ENCODE results near the gene SEMA3E.
"Not testable (repeated sequence)": the region's sequence is repeated elsewhere in the genome, so short reads cannot be mapped to it uniquely, and the experiment has no call there.

Gene SEMA3E

DNA sequence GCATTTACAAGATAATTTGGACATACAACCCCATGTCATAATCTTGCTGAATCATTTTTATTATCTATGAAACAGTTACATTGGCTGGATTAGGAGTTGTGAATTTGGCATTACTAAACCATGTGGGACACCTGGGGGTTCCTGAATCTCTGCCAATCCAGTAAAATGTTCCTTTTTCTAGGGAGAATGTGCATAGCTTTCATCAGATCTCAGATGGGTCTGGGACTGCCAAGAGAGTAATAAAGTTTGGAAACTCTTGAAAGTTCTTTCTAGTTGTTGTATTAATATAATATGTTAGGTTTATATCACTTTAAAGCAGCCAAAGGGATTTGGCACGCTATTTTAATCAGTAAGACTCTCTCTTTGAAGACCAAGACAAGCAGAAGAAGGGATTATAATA, 62.7 kb downstream of the SEMA3E start:
- Histone ChIP-seq H3K4me1 (ENCODE audit: control insufficient read depth, insufficient read depth, low read length) (no peaks in the 10 kb centered on the region), H3K36me3 (ENCODE audit: control insufficient read depth, insufficient read depth, low read length) (no peaks in the 10 kb centered on the region), H3K27me3 (ENCODE audit: control insufficient read depth, insufficient read depth, low read length) (no peaks in the 10 kb centered on the region), H3K4me3 (ENCODE audit: low read depth, low read length) (no peak overlapping the region), H3K9ac (ENCODE audit: low read depth, low read length) (no peak overlapping the region), H3K9me3 (ENCODE audit: control insufficient read depth, insufficient read depth, low read length) (no peaks in the 10 kb centered on the region)

DNA sequence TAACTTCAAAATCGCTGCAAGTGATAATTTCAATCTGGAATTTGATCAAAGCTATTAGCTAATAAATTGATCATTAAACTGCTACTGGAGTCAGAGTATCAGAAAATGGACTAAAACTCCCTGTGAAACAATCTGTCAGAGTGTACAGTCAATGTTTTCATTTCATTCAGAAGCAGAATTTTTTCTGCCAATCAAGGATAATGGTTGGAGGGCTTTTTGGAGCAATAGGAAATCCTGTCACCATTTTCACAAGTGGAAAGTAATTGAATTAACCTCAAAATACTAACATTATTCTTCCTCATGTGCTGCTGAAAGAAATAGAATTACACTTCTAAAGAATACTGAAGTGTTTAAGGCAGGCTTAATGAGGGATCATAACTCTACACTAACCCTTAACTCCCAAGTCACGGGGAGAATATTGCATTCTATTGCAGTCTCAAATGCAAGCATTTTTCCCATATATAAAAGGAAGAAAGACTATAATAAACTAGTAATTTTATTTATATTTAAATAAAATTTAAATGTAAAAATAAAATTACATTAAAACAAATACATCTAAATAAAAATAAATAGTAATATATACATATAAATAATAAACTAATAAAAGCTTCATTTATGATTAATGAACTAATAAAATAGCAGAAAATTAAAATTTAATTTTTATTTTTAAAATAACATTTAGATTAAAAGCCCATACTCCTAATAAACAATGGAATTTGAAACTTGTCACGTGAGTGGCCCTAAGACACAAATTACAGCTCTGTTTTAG, 67.1 kb downstream of the SEMA3E start:
- no peaks in the 10 kb centered on the region for H3K4me1 ChIP-seq (ENCODE audit: control insufficient read depth, insufficient read depth, low read length)
- H3K4me3 ChIP-seq (ENCODE audit: low read depth, low read length): no peak overlapping the region
- H3K27me3 ChIP-seq (ENCODE audit: control insufficient read depth, insufficient read depth, low read length): no peaks in the 10 kb centered on the region
- H3K36me3 ChIP-seq (ENCODE audit: control insufficient read depth, insufficient read depth, low read length): no peaks in the 10 kb centered on the region
- H3K9ac ChIP-seq (ENCODE audit: low read depth, low read length): no peak overlapping the region
- H3K9me3 ChIP-seq (ENCODE audit: control insufficient read depth, insufficient read depth, low read length): no peaks in the 10 kb centered on the region

DNA sequence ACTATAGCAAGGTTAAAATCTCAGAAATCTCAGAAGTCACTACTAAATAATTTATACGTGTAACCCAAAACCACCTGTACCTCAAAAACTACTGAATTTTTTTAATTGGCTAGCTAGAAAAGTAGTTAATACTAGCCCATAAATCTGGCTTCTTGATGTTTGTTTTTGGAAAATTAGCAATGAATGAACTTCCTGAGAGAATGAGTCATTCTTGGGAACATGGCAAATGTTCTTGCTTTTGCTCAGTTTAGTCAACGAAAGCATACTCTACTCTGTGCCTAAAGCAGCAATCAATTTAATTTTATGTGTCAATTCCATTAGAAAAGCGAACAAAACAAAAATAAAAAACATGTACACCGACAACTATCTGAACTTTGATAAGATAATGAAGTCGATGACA, 69.2 kb downstream of the SEMA3E start:
- no peaks in the 10 kb centered on the region for H3K27me3 ChIP-seq (ENCODE audit: control insufficient read depth, insufficient read depth, low read length)
- no peak overlapping the region for H3K9ac ChIP-seq (ENCODE audit: low read depth, low read length)
- no peaks in the 10 kb centered on the region for H3K4me1 ChIP-seq (ENCODE audit: control insufficient read depth, insufficient read depth, low read length)
- H3K9me3 ChIP-seq (ENCODE audit: control insufficient read depth, insufficient read depth, low read length): no peaks in the 10 kb centered on the region
- H3K4me3 ChIP-seq (ENCODE audit: low read depth, low read length): no peak overlapping the region
- no peaks in the 10 kb centered on the region for H3K36me3 ChIP-seq (ENCODE audit: control insufficient read depth, insufficient read depth, low read length)

DNA sequence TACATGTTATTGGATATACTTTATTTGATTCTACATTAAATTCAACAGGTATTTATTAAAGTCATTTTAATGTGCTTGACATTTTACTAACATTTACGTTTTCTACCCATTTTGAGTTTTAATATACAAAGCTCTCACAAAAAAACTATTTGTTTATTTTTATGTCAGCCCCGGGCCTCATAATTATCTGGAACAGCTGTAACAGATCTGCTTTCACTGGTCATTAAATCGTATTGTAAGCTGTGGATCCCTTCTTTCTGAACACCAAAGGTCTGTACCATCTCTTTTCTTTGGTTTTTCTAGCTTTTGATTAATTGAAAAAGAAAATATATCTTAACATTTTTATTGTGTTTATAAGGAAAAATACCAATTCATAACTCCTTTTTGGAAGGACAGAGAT, 73.5 kb downstream of the SEMA3E start:
- no peak overlapping the region for H3K4me3 ChIP-seq (ENCODE audit: low read depth, low read length)
- H3K27me3 ChIP-seq (ENCODE audit: control insufficient read depth, insufficient read depth, low read length): no peaks in the 10 kb centered on the region
- H3K36me3 ChIP-seq (ENCODE audit: control insufficient read depth, insufficient read depth, low read length): no peaks in the 10 kb centered on the region
- H3K4me1 ChIP-seq (ENCODE audit: control insufficient read depth, insufficient read depth, low read length): no peaks in the 10 kb centered on the region
- H3K9ac ChIP-seq (ENCODE audit: low read depth, low read length): no peak overlapping the region
- H3K9me3 ChIP-seq (ENCODE audit: control insufficient read depth, insufficient read depth, low read length): no peaks in the 10 kb centered on the region

DNA sequence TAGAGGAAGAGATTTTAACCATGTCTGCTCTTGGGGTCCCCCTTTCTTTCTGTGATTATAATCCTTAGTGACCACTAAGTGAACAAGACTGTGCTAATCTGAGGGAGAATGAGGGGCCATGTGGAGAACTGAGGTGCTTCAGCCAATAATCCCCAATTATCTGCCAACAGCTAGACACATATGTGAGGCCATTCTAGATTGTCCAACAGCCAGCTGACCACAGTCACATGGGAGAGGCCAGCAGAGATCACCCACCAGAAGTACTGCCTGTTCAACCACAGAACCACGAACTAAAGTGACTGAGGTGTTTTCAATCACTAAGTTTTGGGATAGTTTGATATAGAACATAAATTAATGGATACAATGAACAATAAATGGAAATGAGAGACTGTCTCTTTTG, 74.3 kb downstream of the SEMA3E start:
- Histone ChIP-seq H3K36me3 (ENCODE audit: control insufficient read depth, insufficient read depth, low read length) (no peaks in the 10 kb centered on the region), H3K9ac (ENCODE audit: low read depth, low read length) (no peak overlapping the region), H3K27me3 (ENCODE audit: control insufficient read depth, insufficient read depth, low read length) (no peaks in the 10 kb centered on the region), H3K9me3 (ENCODE audit: control insufficient read depth, insufficient read depth, low read length) (no peaks in the 10 kb centered on the region), H3K4me1 (ENCODE audit: control insufficient read depth, insufficient read depth, low read length) (no peaks in the 10 kb centered on the region), H3K4me3 (ENCODE audit: low read depth, low read length) (no peak overlapping the region)

DNA sequence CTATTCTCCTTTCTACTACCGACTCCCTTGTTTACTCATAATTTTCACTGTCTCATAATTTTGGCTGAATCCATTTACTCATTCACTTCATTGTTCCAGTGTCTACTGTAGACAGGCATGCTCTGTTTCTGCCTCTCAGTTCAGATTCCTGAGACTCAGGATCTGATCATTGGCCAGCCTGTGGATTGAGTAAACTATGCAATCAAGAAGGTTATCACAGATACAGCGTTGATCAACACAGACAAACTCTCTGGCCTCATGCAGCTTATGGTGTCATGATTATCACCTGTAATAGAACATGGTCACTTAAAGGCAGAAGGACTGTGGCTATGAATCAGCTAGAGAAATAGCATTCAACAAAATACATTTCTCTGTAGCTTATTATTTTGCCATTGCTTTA, 86.0 kb downstream of the SEMA3E start:
- Histone ChIP-seq H3K27me3 (ENCODE audit: control insufficient read depth, insufficient read depth, low read length) (no peaks in the 10 kb centered on the region), H3K36me3 (ENCODE audit: control insufficient read depth, insufficient read depth, low read length) (no peaks in the 10 kb centered on the region), H3K4me1 (ENCODE audit: control insufficient read depth, insufficient read depth, low read length) (no peaks in the 10 kb centered on the region), H3K9me3 (ENCODE audit: control insufficient read depth, insufficient read depth, low read length) (no peaks in the 10 kb centered on the region), H3K9ac (ENCODE audit: low read depth, low read length) (no peak overlapping the region), H3K4me3 (ENCODE audit: low read depth, low read length) (no peak overlapping the region)

DNA sequence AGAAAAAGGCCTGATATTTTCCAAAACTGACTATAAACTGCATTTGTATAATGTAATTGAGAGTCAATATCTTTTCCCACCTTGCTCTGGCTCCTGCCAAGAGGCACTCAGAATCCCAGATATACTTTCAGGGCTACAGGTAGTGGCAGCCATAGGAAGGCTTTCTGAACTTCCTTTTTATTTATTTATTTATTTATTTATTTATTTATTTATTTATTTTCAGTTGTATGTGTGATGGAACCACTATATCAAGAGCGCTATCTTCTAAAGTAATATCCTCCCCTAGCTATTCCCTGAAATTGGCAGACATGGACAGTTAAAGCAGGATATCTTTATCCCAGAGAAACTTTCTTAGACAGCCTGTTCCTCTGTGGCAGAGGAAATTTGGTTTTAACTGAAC, 86.7 kb downstream of the SEMA3E start:
- Histone ChIP-seq H3K27me3 (ENCODE audit: control insufficient read depth, insufficient read depth, low read length) (no peaks in the 10 kb centered on the region), H3K9ac (ENCODE audit: low read depth, low read length) (no peak overlapping the region), H3K9me3 (ENCODE audit: control insufficient read depth, insufficient read depth, low read length) (no peaks in the 10 kb centered on the region), H3K36me3 (ENCODE audit: control insufficient read depth, insufficient read depth, low read length) (no peaks in the 10 kb centered on the region), H3K4me3 (ENCODE audit: low read depth, low read length) (no peak overlapping the region), H3K4me1 (ENCODE audit: control insufficient read depth, insufficient read depth, low read length) (no peaks in the 10 kb centered on the region)

DNA sequence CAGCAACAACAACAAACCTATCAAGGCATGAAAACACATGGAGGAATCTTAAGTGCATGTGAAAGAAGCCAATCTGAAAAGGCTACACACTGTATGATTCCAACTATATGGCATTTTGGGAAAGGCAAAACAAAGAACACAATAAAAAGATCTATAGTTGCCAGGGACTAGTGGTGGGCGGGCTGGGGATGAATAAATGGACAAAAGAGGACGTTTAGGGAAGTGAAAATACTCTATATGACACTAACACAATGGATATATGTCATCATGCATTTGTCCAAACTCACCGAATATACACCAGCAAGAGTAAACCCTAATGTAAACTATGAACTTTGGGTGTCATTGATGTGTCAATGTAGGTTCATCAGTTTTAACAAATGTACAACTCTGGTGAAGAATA, 89.1 kb downstream of the SEMA3E start:
- no peak overlapping the region for H3K4me3 ChIP-seq (ENCODE audit: low read depth, low read length)
- H3K36me3 ChIP-seq (ENCODE audit: control insufficient read depth, insufficient read depth, low read length): no peaks in the 10 kb centered on the region
- no peaks in the 10 kb centered on the region for H3K27me3 ChIP-seq (ENCODE audit: control insufficient read depth, insufficient read depth, low read length)
- H3K9me3 ChIP-seq (ENCODE audit: control insufficient read depth, insufficient read depth, low read length): no peaks in the 10 kb centered on the region
- H3K9ac ChIP-seq (ENCODE audit: low read depth, low read length): no peak overlapping the region
- no peaks in the 10 kb centered on the region for H3K4me1 ChIP-seq (ENCODE audit: control insufficient read depth, insufficient read depth, low read length)

DNA sequence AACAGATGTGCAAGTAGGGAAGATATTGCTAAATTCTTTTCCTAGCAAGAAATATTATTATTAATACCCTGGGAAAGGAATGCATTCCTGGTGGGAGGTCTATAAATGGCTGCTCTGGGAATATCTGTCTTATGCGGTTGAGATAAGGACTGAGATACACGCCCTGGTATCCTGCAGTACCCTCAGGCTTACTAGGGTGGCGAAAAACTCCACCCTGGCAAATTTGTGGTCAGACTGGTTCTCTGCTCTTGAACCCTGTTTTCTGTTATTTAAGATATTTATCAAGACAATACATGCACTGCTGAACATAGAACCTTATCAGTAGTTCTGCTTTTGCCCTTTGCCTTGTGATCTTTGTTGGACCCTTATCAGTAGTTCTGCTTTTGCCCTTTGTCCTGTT, 96.4 kb downstream of the SEMA3E start:
- H3K4me3 ChIP-seq (ENCODE audit: low read depth, low read length); H3K9me3 ChIP-seq (ENCODE audit: control insufficient read depth, insufficient read depth, low read length); H3K9ac ChIP-seq (ENCODE audit: low read depth, low read length); H3K36me3 ChIP-seq (ENCODE audit: control insufficient read depth, insufficient read depth, low read length); H3K4me1 ChIP-seq (ENCODE audit: control insufficient read depth, insufficient read depth, low read length); H3K27me3 ChIP-seq (ENCODE audit: control insufficient read depth, insufficient read depth, low read length): not testable (repeated sequence)

DNA sequence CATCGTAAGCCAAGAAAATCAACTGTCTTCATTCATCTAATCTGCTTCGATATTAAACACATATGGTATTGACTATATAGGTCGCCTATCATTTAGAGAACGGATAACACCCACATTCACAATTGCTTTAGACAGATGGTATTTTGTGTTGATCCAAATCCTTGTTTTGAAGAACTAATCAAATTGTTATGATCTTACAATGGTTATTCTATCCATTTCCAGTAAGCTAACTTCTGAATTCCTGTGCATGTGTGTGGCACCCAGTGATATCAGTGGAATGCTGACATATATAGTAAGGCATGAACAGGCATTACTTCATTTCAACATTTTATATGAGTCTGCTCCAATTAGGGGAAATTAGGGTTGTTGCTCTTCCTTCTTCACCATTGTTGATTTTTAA, 98.8 kb downstream of the SEMA3E start:
- no peak overlapping the region for H3K4me3 ChIP-seq (ENCODE audit: low read depth, low read length)
- no peaks in the 10 kb centered on the region for H3K9me3 ChIP-seq (ENCODE audit: control insufficient read depth, insufficient read depth, low read length)

DNA sequence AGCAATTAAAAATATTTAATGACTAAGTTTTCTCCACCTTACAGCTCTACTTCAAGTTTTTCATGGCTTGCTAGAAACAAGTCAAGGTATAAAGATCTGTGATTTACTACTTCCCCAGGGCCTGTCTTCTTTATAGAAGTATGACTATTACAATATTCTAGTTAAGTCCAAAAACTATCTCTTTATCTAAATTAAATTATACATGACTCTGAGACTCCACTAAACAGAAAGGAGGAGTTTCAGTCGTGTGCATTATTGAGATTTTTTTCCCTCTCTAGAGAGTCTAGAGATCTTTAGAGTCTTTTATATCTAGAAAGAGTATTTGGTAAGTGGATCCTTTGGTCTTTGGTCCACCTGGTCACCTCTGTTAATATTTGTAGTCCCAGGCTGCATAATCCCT, 100.7 kb downstream of the SEMA3E start:
- no peaks in the 10 kb centered on the region for H3K9me3 ChIP-seq (ENCODE audit: control insufficient read depth, insufficient read depth, low read length)
- no peak overlapping the region for H3K9ac ChIP-seq (ENCODE audit: low read depth, low read length)
- no peaks in the 10 kb centered on the region for H3K36me3 ChIP-seq (ENCODE audit: control insufficient read depth, insufficient read depth, low read length)
- H3K4me1 ChIP-seq (ENCODE audit: control insufficient read depth, insufficient read depth, low read length): no peaks in the 10 kb centered on the region
- no peak overlapping the region for H3K4me3 ChIP-seq (ENCODE audit: low read depth, low read length)
- H3K27me3 ChIP-seq (ENCODE audit: control insufficient read depth, insufficient read depth, low read length): no peaks in the 10 kb centered on the region

More for the DNA sequence above, 98.8 kb downstream of the SEMA3E start:
- Histone ChIP-seq H3K9ac (ENCODE audit: low read depth, low read length) (no peak overlapping the region), H3K27me3 (ENCODE audit: control insufficient read depth, insufficient read depth, low read length) (no peaks in the 10 kb centered on the region), H3K36me3 (ENCODE audit: control insufficient read depth, insufficient read depth, low read length) (no peaks in the 10 kb centered on the region), H3K4me1 (ENCODE audit: control insufficient read depth, insufficient read depth, low read length) (no peaks in the 10 kb centered on the region)

DNA sequence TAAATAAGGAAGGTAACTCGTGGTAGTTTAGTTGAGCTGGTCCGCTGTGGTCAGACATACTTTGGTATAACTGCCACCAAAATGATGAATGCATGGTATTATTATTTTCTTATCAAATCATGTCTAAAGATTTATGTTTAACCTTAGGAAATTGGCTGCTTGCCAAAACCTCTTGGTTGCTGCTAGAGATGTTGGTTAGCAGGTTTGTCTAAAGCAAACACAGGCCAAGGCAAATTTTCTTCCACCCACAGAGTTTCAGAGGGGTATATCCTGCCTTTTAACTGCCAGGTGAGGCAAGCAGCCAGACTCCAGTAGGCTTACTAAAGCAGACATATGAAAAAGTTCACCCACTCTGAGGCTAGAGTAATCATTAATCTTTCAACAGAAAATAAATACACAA, 101.4 kb downstream of the SEMA3E start:
- Histone ChIP-seq H3K9ac (ENCODE audit: low read depth, low read length) (no peak overlapping the region), H3K4me1 (ENCODE audit: control insufficient read depth, insufficient read depth, low read length) (no peaks in the 10 kb centered on the region), H3K9me3 (ENCODE audit: control insufficient read depth, insufficient read depth, low read length) (no peaks in the 10 kb centered on the region), H3K4me3 (ENCODE audit: low read depth, low read length) (no peak overlapping the region), H3K27me3 (ENCODE audit: control insufficient read depth, insufficient read depth, low read length) (no peaks in the 10 kb centered on the region), H3K36me3 (ENCODE audit: control insufficient read depth, insufficient read depth, low read length) (no peaks in the 10 kb centered on the region)

All from iPS-15b (cell line).